ENCODE measurements around the gene FREM3.

FREM3 gene

DNA sequence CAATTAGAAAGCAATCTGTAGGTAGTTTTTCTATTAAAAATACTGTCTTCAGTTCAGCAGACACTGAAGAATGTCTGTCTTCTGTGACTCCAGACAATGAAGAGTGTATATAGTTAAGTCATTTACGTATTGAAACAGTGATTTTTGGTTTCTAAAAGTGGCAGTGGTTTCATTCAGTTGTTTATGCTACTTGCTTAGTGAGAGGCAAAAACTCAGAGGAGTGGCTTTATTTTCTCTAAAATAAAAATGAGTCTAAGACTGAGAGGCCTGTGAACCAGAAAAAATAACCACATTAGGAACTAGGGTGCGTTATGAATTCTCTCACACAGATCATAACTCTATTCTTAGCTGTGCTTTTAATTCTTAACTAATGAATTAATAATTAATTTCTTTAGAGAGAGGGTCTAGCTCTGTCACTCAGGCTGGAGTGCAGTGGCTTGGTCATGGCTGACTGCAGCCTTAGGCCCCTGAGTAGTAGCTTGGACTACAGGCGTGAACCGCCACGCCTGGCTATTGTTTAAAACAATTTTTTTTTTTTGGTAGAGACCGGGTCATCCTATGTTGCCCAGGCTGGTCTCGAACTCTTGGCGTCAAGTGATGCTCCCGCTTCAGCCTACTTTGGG is 31.4 kb downstream of the FREM3 start:
- in situ Hi-C loops (cut with MboI; ENCODE audit: low sequenced_read_pairs) = no loop called here

DNA sequence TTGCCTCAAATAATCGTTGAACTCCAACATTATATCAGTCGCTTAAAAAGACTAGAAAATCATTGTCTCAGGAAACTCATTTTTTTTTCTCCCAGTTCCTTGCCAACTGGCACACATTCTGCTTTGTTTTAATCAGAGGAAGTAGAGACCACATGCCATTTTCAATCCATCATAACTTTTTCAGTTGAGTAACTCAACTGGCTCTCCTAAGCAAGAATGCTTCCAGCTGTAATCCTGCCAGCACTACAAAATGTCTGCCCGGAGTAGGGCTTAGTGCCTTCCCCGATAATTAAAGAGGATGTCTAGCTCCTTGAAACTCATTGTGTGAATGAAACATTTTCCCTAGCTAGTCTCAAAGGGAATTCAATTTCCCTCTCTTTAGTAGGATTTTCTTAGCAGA is 33.0 kb downstream of the FREM3 start:
- in situ Hi-C loops (cut with MboI; ENCODE audit: low sequenced_read_pairs) = no loop called here

GRCh38 chr4:143658336-143658735 is 42.1 kb downstream of the FREM3 start:
- in situ Hi-C loops (cut with MboI; ENCODE audit: low sequenced_read_pairs) = no loop called here

DNA sequence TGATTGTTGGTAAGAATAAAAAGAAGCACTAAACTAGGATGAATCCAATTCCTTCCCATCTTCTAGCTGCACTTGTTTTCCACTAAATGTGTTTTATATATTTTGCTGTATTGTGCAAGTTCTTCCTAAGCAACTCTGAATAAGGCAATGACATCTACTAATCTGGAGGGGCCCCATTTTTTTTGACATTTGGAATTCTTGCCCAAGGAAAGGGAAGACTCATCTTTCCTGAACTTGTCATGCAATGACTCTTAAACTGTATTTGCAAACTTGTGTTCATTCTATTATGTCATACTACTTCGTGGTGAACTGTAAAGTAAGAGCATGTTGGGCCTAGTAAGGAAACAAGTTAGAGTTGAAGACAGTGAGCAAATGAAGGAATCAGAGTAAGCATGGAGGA is 45.9 kb downstream of the FREM3 start:
- in situ Hi-C loops (cut with MboI; ENCODE audit: low sequenced_read_pairs) = no loop called here

- in situ Hi-C loops (cut with MboI; ENCODE audit: low sequenced_read_pairs) = no loop called here
Observed at GRCh38 chr4:143653031-143653430, 47.4 kb downstream of the FREM3 start.

GRCh38 chr4:143643399-143643798 is 57.1 kb downstream of the FREM3 start:
- in situ Hi-C loops (cut with MboI; ENCODE audit: low sequenced_read_pairs) = no loop called here

DNA sequence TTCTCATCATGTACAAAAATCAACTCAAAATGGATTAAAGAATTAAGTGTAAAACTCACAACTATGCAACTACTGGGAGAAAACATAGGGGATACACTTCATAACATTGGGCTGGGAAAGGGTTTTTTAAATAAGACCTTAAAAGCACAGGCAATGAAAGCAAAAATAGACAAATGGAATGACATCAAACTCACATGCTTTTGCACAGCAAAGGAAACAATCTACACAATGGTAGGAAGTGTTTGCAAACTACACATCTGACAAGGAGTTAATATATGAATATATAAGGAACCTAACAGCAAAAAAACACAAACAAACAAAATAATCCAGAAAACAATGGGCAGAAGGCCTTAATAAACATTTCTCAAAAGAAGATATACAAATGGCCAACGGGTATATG is 57.9 kb downstream of the FREM3 start:
- in situ Hi-C loops (cut with MboI; ENCODE audit: low sequenced_read_pairs) = no loop called here

GRCh38 chr4:143641361-143641760 is 59.1 kb downstream of the FREM3 start:
- in situ Hi-C loops (cut with MboI; ENCODE audit: low sequenced_read_pairs) = no loop called here

DNA sequence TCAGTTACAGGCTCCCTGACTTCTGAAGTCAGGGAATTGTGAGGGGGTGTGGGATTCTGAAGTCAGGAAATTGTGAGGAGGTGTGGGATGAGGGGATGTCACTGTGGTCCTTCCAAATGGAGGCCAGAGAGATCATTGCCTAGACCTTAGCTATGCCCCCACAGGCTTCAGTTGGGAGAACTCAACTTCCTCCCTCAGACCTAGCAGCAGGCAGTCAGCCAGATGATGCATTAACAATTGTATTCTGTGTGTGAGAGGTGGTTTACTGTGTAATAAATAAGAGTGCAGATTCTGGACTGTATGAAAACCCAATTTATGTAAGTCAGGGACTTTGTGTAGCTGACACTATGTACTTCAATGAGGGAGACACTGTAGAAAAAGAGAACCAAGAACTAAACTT is 65.7 kb downstream of the FREM3 start:
- in situ Hi-C loops (cut with MboI; ENCODE audit: low sequenced_read_pairs) = no loop called here

DNA sequence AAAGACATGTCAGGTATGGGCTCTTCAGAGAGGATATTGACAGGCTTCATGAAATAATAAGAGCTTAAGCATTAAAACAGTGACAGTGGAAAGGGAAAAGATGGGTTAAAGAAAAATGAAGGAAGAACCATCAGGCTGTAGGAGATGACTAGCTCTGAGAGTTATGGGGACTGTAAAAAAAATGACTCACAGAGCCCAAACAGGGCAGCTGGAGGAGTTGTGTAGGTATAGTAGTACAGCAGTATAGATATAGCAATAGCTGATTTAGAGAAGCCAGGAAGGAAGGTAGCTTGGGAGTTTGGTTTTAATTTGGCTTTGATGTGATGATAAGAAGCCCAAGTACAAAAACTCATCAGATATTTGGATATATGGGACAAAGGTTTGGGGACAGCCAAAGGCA is 66.6 kb downstream of the FREM3 start:
- in situ Hi-C loops (cut with MboI; ENCODE audit: low sequenced_read_pairs) = no loop called here

- in situ Hi-C loops (cut with MboI; ENCODE audit: low sequenced_read_pairs) = no loop called here
Observed at GRCh38 chr4:143626134-143626911, 74.2 kb downstream of the FREM3 start.

- in situ Hi-C loops (cut with MboI; ENCODE audit: low sequenced_read_pairs) = no loop called here
Observed at GRCh38 chr4:143625632-143626031, 74.8 kb downstream of the FREM3 start.

GRCh38 chr4:143623896-143624295 is 76.6 kb downstream of the FREM3 start:
- in situ Hi-C loops (cut with MboI; ENCODE audit: low sequenced_read_pairs) = no loop called here

GRCh38 chr4:143618811-143619210 is 81.7 kb downstream of the FREM3 start:
- in situ Hi-C loops (cut with MboI; ENCODE audit: low sequenced_read_pairs) = no loop called here

GRCh38 chr4:143617994-143618679 is 82.3 kb downstream of the FREM3 start:
- in situ Hi-C loops (cut with MboI; ENCODE audit: low sequenced_read_pairs) = no loop called here

DNA sequence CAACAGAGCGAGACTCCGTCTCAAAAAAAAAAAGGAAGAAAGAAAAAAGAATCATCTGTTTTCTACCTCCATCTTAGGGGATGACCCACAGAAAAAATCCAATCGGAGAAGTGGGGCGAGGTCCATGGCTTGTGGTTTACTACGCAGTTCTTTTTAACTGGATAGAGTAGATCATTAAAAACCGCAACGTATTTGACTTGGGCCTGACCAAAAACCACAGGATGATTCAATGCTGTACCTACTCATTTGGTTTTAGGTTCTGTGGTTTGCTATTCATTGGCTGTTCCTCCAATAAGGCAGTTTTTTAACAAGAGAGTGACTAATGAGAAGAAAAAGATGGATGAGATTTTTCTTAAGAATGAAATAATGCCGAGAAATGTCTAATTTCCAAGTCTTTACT is 83.7 kb downstream of the FREM3 start:
- in situ Hi-C loops (cut with MboI; ENCODE audit: low sequenced_read_pairs) = no loop called here

DNA sequence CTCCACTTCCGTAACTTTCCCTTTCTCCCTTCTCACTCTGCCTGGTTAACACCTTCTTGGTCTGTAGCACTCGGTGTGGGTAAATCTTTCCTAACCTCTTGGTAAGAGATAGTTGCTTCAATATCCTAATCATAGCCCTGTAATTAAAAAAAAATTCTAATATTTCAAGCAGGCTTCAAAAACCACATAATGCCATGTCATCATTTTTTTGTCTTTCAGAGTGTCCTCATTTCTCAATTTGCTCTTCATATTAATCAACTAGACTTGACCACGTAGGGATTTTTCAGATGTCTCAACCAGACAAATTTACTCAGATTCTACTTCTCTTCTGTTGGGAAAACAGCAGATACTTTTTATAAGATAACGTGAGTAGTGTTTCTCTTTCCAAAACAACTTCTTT is 91.0 kb downstream of the FREM3 start:
- in situ Hi-C loops (cut with MboI; ENCODE audit: low sequenced_read_pairs) = no loop called here

DNA sequence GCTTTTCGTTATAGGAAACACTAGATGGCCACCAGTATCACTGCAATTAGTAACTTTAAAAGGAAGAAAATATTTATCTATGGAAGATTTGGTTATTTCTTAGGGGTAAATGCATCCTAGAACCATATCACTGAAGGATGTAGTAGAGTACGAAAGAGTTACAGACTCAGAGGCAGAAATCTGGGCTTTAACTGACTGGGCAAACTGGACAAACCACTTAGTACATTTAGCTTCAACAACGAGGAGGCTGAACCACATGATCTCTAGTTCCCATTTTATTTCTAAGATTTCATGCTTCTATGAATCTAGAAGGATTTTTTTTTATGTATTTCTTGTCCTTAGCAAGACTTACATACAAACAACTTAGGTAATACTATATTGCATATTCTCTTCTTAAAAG is 94.0 kb downstream of the FREM3 start:
- in situ Hi-C loops (cut with MboI; ENCODE audit: low sequenced_read_pairs) = no loop called here

GRCh38 chr4:143599827-143600226 is 100.6 kb downstream of the FREM3 start:
- in situ Hi-C loops (cut with MboI; ENCODE audit: low sequenced_read_pairs) = no loop called here

DNA sequence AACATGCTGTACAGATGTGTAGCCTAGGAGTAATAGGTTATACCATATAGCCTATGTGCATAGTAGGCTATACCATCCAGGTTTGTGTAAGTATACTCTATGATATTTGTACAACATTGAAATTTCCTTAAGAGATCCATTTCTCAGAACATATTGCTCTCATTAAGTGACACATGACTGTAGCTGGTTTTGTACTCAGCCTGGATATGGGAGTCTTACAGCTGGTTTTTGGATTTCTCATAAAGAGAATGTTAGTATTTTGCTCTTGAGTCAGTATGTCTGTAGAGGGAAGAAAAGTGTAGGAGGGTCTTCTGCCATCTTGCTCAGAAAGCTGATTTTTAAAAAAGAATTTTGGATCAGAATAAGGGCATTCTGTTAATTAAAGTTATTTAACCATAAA is 101.7 kb downstream of the FREM3 start:
- in situ Hi-C loops (cut with MboI; ENCODE audit: low sequenced_read_pairs) = no loop called here

GRCh38 chr4:143597276-143597675 is 103.2 kb downstream of the FREM3 start:
- in situ Hi-C loops (cut with MboI; ENCODE audit: low sequenced_read_pairs) = no loop called here

GRCh38 chr4:143587703-143588102 is 112.8 kb downstream of the FREM3 start:
- in situ Hi-C loops (cut with MboI; ENCODE audit: low sequenced_read_pairs) = no loop called here
